Measurements from ENCODE around the gene FLOT1. TPM values are rescaled to one million over a fixed set of nuclear protein-coding genes. Genes with fewer than 3 reads are reported as not detected.

Gene FLOT1
- total RNA-seq, 2 donors from 2014 or later, result 135 to 177 TPM

DNA sequence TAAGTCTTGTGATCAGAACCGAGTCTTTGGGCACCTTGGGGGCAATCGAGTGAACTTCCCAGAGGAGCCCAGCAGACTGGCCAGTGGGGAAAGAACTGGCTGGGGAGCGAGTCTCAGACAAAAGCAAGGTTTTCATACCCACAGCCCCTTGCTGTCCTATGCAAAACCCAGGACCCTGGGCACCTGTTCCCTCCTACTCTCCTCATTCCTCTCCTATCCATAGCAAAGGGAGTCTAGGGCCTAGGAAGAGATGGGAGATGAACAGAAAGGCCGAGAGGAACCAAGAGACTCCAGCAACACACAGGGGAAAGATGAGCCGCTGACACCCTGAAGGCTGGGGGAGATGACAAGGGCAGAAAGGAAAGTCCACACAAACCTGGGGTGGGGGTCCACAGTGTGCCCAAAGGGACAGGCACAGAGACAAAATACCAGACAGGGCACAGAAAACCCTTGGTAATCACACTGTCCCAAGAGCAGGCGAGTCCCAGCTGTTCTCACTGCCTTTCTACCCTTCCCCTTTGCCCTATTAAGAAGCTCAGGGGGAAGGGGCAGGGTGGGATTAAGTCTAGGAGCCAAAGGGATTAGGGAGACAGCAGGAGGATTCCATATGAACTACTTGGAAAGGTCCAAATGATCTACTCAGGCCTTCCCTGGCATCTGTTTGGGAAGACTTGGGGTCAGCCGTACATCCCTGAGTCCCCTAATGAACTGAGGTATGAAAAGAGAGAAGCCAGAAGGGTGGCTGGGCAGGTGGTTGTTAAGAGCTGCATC, 62.5 kb downstream of the FLOT1 start:
- H3K27me3 ChIP-seq (replicated peaks; ENCODE audit: insufficient read depth), result no peaks in the 10 kb centered on the region
- H3K27ac ChIP-seq, result peak overlapping the region; percentile 46 to 100
- H3K4me3 ChIP-seq, result peak overlapping the region; percentile 99
- H3K36me3 ChIP-seq, result peaks cover 41% of the 10 kb centered on the region
- DNase-seq (ENCODE audit: low spot score), result no peak
- TF ChIP-seq, protein P1, sequence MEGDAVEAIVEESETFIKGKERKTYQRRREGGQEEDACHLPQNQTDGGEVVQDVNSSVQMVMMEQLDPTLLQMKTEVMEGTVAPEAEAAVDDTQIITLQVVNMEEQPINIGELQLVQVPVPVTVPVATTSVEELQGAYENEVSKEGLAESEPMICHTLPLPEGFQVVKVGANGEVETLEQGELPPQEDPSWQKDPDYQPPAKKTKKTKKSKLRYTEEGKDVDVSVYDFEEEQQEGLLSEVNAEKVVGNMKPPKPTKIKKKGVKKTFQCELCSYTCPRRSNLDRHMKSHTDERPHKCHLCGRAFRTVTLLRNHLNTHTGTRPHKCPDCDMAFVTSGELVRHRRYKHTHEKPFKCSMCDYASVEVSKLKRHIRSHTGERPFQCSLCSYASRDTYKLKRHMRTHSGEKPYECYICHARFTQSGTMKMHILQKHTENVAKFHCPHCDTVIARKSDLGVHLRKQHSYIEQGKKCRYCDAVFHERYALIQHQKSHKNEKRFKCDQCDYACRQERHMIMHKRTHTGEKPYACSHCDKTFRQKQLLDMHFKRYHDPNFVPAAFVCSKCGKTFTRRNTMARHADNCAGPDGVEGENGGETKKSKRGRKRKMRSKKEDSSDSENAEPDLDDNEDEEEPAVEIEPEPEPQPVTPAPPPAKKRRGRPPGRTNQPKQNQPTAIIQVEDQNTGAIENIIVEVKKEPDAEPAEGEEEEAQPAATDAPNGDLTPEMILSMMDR (IDR thresholded peaks at IDR 0.05), result no peak
- H3K4me1 ChIP-seq (ENCODE audit: control insufficient read depth in 1 of 2, low read depth in 2 of 2), result peaks cover 26 to 45% of the 10 kb centered on the region in 2 donors
- H3K9me3 ChIP-seq, result no peaks in the 10 kb centered on the region
- ATAC-seq (ENCODE audit: insufficient number of reproducible peaks, low FRiP score, low read depth), result no peak

DNA sequence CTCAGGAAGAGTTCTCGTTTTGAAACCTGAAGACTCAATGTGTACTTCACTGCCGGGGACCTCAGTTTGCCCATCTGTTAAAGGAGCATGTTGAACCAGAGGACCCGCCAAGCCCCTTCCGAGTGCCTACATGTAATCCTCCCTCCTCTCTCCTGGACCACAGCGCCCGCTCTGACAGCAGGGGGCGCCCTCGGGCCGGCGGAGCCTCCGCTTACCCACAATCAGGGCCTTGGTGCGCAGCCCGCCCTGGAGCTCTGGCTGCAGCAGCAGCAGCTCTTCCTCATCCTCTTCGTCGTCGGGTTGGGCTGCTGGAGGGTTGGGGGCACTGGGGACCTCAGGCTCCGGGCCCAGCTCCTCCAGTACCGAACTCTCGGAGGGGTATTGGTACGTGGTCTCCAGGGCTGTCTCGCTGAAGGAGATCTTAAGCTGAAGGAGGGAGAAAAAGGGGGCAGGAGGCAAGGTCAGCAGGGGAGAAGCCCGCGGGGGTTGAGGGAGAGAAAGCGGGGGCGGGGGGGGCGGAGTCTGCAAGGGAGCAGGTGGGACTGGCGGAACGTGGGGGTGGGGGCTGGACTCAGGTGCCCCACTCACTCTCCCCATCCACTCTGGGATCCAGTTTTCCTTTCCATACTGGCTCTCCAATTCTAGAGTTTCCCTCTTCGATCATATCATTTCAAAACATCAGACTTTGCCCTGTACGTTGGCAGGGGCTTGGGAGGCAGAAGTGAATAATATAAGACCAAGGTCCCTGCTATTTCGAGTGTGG, 63.3 kb downstream of the FLOT1 start:
- Histone ChIP-seq H3K4me1 (ENCODE audit: control insufficient read depth in 1 of 2, low read depth in 2 of 2) (peaks cover 26 to 43% of the 10 kb centered on the region in 2 donors), H3K27me3 (replicated peaks; ENCODE audit: insufficient read depth) (no peaks in the 10 kb centered on the region), H3K27ac (peak overlapping the region; percentile 46 to 100), H3K36me3 (peaks cover 41% of the 10 kb centered on the region), H3K4me3 (peak overlapping the region; percentile 99), H3K9me3 (no peaks in the 10 kb centered on the region)
- DNase-seq (ENCODE audit: low spot score), result no peak
- no peak for ATAC-seq (ENCODE audit: insufficient number of reproducible peaks, low FRiP score, low read depth)
- TF ChIP-seq, protein P1 (IDR thresholded peaks at IDR 0.05), result peak; percentile 92

Other genes starting within 250 kb of the FLOT1 start
- 10 to 100 TPM; 32.9 to 39.0 TPM for gene GNL1, start 186.2 kb downstream of the FLOT1 start, total RNA-seq
- 10 to 100 TPM in 1 of 2 donors, 1 to 10 TPM in 1; 4.2 to 10.4 TPM for gene PRR3, start 185.4 kb downstream of the FLOT1 start, total RNA-seq
- 10 to 100 TPM; 24.2 to 52.1 TPM for gene ABCF1, start 171.2 kb downstream of the FLOT1 start, total RNA-seq
- 10 to 100 TPM; 28.7 to 43.1 TPM for gene PPP1R10, start 125.4 kb downstream of the FLOT1 start, total RNA-seq
- gene MRPS18B, start 124.8 kb downstream of the FLOT1 start, total RNA-seq, result 10 to 100 TPM; 23.6 to 27.3 TPM
- gene ATAT1, start 115.8 kb downstream of the FLOT1 start, total RNA-seq, result 10 to 100 TPM in 1 of 2 donors, 1 to 10 TPM in 1; 4.1 to 12.2 TPM
- gene C6orf136, start 95.6 kb downstream of the FLOT1 start, total RNA-seq, result 10 to 100 TPM; 17.1 to 30.3 TPM
- gene DHX16, start 69.7 kb downstream of the FLOT1 start, total RNA-seq, result 10 to 100 TPM; 27.4 to 55.2 TPM
- 10 to 100 TPM; 65.7 to 88.2 TPM for gene PPP1R18, start 56.0 kb downstream of the FLOT1 start, total RNA-seq
- 10 to 100 TPM in 1 of 2 donors, 1 to 10 TPM in 1; 2.3 to 17.1 TPM for gene NRM, start 51.7 kb downstream of the FLOT1 start, total RNA-seq
- 10 to 100 TPM; 16.6 to 22.6 TPM for gene MDC1, start 25.4 kb downstream of the FLOT1 start, total RNA-seq
- gene TUBB, start 22.3 kb downstream of the FLOT1 start, total RNA-seq, result 100 to 1,000 TPM; 172 to 243 TPM
- 10 to 100 TPM; 43.5 to 43.8 TPM for gene IER3, start 1.9 kb upstream of the FLOT1 start, total RNA-seq
- gene DDR1, start 141.8 kb upstream of the FLOT1 start, total RNA-seq, result 10 to 100 TPM; 22.1 to 23.8 TPM
- gene GTF2H4, start 165.5 kb upstream of the FLOT1 start, total RNA-seq, result 10 to 100 TPM; 14.9 to 42.2 TPM
- 10 to 100 TPM; 20.2 to 26.0 TPM for gene VARS2, start 171.6 kb upstream of the FLOT1 start, total RNA-seq
- not detected for gene SFTA2, start 189.5 kb upstream of the FLOT1 start, total RNA-seq
- 10 to 100 TPM in 1 of 2 donors, not detected in 1; 13.8 TPM for gene MUCL3, start 198.3 kb upstream of the FLOT1 start, total RNA-seq
- gene MUC21, start 241.0 kb upstream of the FLOT1 start, total RNA-seq, result not detected